ENCODE measurements around the gene IRF7.

IRF7 gene

DNA sequence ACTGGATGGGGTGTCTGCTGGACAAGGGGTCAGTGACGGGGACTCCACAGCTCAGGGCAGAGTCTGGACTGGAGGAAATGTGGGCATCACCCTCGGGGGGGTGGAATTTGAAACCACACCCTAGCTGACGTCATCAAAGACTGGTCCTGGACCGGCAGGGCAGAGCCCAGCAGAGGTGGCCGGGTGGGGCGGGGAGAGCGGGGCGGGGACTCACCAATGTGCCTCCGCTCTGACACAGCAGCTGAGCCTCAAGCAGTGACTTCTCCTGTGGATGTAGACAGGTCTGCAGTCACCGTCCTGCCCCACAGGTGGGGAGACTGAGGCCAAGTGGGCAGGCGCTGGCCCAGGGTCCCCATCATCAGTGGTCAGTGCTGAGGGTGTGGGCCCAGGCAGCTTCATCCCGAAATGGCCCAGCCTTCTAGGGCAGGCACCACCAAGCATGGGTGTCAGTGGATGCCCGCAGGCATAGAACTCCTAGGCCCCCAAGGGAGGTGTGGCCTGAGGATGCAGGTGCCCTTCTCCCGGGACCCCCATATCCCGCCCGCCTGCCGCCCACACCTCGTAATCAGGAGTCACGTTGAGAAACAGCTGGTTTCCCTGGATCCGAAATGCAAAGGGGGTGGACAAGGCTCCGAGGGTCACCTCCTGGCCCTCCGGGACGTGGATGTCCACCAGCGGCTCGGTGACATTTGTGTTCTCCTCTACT lies 8.4 kb upstream of the IRF7 start:
- TF ChIP-seq TAF1 (IDR thresholded peaks at IDR 0.05; ENCODE audit: low read depth, low read length) (no peak), POU2F2 (IDR thresholded peaks at IDR 0.05; ENCODE audit: low read depth, low read length) (no peak)
- FAIRE-seq (no peak), DNase-seq (ENCODE audit: insufficient read length, low spot score) (no peak)

- no peak for FAIRE-seq
- no peak for DNase-seq (ENCODE audit: insufficient read length, low spot score)
Observed at GRCh38 chr11:623349-623869, 7.7 kb upstream of the IRF7 start.

DNA sequence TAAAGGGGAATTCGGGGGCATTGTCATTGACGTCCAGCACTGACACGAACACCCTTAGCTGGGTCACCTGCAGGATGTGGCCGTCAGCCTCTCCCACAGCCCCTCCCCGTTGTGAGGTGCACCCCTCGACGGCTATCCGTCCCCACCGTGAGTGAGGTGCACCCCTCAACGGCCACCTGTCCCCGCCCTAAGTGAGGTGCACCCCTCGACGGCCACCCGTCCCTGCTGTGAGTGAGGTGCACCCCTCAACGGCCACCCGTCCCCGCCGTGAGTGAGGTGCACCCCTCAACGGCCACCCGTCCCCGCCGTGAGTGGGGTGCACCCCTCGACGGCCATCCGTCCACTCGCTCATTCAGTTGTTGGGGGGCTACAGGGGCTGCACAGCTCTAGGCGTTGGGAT lies 6.1 kb upstream of the IRF7 start:
- FAIRE-seq (no peak), DNase-seq (ENCODE audit: insufficient read length, low spot score) (no peak)
- TF ChIP-seq SPI1 (IDR thresholded peaks at IDR 0.05; ENCODE audit: low read depth, low read length) (no peak), TAF1 (IDR thresholded peaks at IDR 0.05; ENCODE audit: low read depth, low read length) (no peak), POU2F2 (IDR thresholded peaks at IDR 0.05; ENCODE audit: low read depth, low read length) (no peak), PAX5 (IDR thresholded peaks at IDR 0.05; ENCODE audit: insufficient read depth, low read length, severe bottlenecking) (no peak), POLR2AphosphoS5 (IDR thresholded peaks at IDR 0.05; ENCODE audit: low read depth, low read length) (no peak), POLR2A (IDR thresholded peaks at IDR 0.05; ENCODE audit: low read depth, low read length) (no peak)

More at GRCh38 chr11:623349-623869, 7.7 kb upstream of the IRF7 start:
- no peak for TF ChIP-seq PAX5 (IDR thresholded peaks at IDR 0.05; ENCODE audit: insufficient read depth, low read length, severe bottlenecking)
- no peak for TF ChIP-seq POU2F2 (IDR thresholded peaks at IDR 0.05; ENCODE audit: low read depth, low read length)
- TF ChIP-seq SPI1 (IDR thresholded peaks at IDR 0.05; ENCODE audit: low read depth, low read length) = no peak
- TF ChIP-seq POLR2AphosphoS5 (IDR thresholded peaks at IDR 0.05; ENCODE audit: low read depth, low read length) = no peak
- no peak for TF ChIP-seq POLR2A (IDR thresholded peaks at IDR 0.05; ENCODE audit: low read depth, low read length)
- no peak for TF ChIP-seq TAF1 (IDR thresholded peaks at IDR 0.05; ENCODE audit: low read depth, low read length)

DNA sequence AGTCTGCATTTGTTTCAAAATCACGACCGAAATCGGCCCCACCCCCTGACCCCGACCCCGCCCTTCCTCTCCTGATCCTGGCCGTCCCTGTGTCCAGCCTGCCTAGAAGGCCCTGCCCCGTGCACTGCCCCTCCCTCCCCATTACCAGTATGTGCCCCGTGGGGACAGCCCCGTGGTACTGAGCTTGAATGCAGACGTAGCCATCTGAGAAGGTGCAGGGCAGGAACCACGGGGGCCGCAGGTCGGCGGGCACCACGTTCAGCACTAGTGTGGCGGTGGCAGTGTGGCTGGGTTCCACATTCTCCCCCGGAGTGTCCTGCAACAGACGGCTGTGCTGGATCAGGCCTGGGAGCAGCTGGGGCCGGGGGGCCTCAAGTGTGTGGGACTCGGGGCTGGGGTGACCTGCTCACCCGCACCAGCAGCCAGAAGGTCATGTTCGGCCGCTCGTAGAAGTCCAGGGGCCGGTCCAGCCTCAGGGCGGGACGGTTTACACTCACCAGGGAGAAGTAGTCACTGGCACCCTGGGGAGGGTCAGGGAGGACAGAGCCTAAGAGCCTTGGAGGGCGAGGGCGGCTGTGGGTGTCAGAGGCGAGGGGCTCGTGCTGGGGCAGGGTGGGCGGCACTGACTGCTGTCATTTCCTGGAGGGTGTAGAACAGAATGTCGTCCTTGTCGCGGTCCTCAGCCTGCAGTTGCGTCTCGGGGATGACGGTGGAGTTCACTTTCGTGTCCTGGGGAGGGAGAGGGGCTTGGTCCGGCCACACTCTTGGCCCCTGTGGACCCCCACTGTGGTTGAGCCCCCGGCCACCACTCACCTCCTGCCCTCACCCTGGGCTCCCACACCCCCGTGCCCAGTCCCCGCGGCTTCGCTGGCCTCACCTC lies 5.4 kb upstream of the IRF7 start:
- FAIRE-seq (no peak), DNase-seq (ENCODE audit: insufficient read length, low spot score) (no peak)
- TF ChIP-seq TAF1 (IDR thresholded peaks at IDR 0.05; ENCODE audit: low read depth, low read length) (no peak), POU2F2 (IDR thresholded peaks at IDR 0.05; ENCODE audit: low read depth, low read length) (no peak), POLR2AphosphoS5 (IDR thresholded peaks at IDR 0.05; ENCODE audit: low read depth, low read length) (no peak), SPI1 (IDR thresholded peaks at IDR 0.05; ENCODE audit: low read depth, low read length) (no peak), PAX5 (IDR thresholded peaks at IDR 0.05; ENCODE audit: insufficient read depth, low read length, severe bottlenecking) (no peak), POLR2A (IDR thresholded peaks at IDR 0.05; ENCODE audit: low read depth, low read length) (no peak)

- FAIRE-seq = no peak
- TF ChIP-seq SPI1 (IDR thresholded peaks at IDR 0.05; ENCODE audit: low read depth, low read length) (no peak), POLR2AphosphoS5 (IDR thresholded peaks at IDR 0.05; ENCODE audit: low read depth, low read length) (0 out of 2 replicates have a peak, but pooled peaks have one; percentile 31)
- DNase-seq (ENCODE audit: insufficient read length, low spot score) = no peak
Observed at GRCh38 chr11:620201-620600, 4.5 kb upstream of the IRF7 start.

GRCh38 chr11:619628-620050 lies 3.9 kb upstream of the IRF7 start:
- DNase-seq (ENCODE audit: insufficient read length, low spot score) (no peak), FAIRE-seq (no peak)
- TF ChIP-seq POLR2AphosphoS5 (IDR thresholded peaks at IDR 0.05; ENCODE audit: low read depth, low read length) (no peak), PAX5 (IDR thresholded peaks at IDR 0.05; ENCODE audit: insufficient read depth, low read length, severe bottlenecking) (no peak), POU2F2 (IDR thresholded peaks at IDR 0.05; ENCODE audit: low read depth, low read length) (no peak), TAF1 (IDR thresholded peaks at IDR 0.05; ENCODE audit: low read depth, low read length) (no peak), SPI1 (IDR thresholded peaks at IDR 0.05; ENCODE audit: low read depth, low read length) (no peak), POLR2A (IDR thresholded peaks at IDR 0.05; ENCODE audit: low read depth, low read length) (no peak)

DNA sequence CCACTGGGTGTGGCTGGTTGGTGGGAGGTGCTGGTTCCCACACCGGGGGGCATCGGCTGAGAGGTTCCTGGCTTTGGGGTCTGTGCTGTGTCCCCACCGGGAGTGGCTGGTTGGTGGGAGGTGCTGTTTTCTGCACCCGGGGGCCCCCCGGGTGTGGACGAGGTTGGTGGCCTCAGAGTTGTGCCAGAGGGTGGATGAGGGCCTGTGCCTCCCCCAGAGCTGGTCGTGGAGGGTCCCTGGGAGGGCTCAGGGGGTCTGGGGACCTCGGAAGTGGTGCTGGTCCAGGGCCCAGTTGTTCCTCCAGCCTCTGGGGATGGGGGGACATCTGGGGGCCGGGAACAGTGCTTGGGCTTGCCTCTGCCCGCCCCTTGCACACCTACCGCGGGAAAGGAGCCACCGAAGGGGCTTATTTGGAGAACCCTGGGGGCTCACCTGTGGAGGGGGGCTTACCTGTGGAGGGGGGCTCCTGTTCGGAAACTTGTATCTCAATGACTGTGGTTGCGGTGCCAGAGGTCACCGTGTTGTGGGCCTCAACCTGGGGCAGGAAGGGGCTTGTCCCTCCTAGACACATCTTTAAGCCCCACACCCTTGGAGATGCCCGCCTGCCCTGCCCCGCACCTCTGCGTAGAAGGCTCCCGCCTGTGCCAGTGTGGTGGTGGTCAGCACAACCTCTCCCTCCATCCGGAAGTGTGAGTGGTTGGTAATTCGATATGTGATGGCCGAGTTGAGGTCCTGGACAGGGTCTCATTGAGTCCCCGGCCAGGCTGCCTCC lies 3.3 kb upstream of the IRF7 start:
- no peak for DNase-seq (ENCODE audit: insufficient read length, low spot score)
- TF ChIP-seq PAX5 (IDR thresholded peaks at IDR 0.05; ENCODE audit: insufficient read depth, low read length, severe bottlenecking) (no peak), SPI1 (IDR thresholded peaks at IDR 0.05; ENCODE audit: low read depth, low read length) (no peak), POLR2AphosphoS5 (IDR thresholded peaks at IDR 0.05; ENCODE audit: low read depth, low read length) (no peak), POLR2A (IDR thresholded peaks at IDR 0.05; ENCODE audit: low read depth, low read length) (no peak), POU2F2 (IDR thresholded peaks at IDR 0.05; ENCODE audit: low read depth, low read length) (no peak), TAF1 (IDR thresholded peaks at IDR 0.05; ENCODE audit: low read depth, low read length) (no peak)
- no peak for FAIRE-seq

DNA sequence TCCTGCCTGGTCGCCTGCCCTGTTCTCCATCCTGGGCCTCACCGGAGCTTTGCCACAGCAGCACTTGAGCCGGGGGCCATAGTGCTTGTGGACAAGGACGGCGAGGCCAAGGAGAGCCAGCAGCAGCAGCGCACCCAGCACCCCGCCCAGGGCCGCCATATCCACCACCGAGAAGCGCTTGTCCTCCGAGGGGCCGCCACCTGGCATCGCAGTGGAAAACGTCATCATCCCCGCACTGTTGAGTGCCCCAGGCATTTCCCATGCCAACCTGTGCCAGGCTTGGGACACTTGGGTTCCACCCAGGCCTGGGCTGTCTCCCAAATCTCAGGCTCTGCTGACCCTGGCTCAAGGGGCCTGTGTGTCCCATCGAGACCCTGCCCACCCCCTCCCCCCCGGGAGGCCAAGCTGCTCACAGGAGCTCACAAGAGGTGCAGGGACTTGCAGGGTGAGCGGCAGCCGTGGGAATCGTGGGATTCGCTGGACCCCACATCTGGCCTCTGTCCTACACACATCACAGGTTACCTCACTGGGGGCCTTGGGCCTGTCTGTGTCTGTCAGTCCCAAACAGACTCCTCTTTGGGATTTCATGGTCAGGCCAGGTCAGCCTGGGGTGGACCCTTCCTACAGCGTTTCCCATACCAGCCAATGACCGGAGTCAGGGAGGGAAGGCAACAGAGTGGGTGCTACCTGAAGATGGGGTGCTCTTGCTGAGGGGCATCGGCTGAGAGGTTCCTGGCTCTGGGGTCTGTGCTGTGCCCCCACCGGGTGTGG lies 2.3 kb upstream of the IRF7 start:
- FAIRE-seq (no peak), DNase-seq (ENCODE audit: insufficient read length, low spot score) (no peak)
- no peak for TF ChIP-seq POU2F2 (IDR thresholded peaks at IDR 0.05; ENCODE audit: low read depth, low read length)
- no peak for TF ChIP-seq PAX5 (IDR thresholded peaks at IDR 0.05; ENCODE audit: insufficient read depth, low read length, severe bottlenecking)
- no peak for TF ChIP-seq SPI1 (IDR thresholded peaks at IDR 0.05; ENCODE audit: low read depth, low read length)
- no peak for TF ChIP-seq POLR2AphosphoS5 (IDR thresholded peaks at IDR 0.05; ENCODE audit: low read depth, low read length)
- TF ChIP-seq POLR2A (IDR thresholded peaks at IDR 0.05; ENCODE audit: low read depth, low read length) = no peak
- no peak for TF ChIP-seq TAF1 (IDR thresholded peaks at IDR 0.05; ENCODE audit: low read depth, low read length)

Data from GM12891 (cell line).